Esophagus muscularis mucosa (tissue), 4 donors: Measurements from ENCODE around the gene CDHR2. TPM values are rescaled to one million over a fixed set of nuclear protein-coding genes. Genes with fewer than 3 reads are reported as not detected.

Experiments
- DNase-seq: peaks from one replicate; pipeline ENCODE4 v3.0.0-alpha.2; 2017; ENCODE audit errors: extremely low spot score
- H3K27ac ChIP-seq, 4 donors: fragments of 200-600 bp; sonication (generic); replicated peaks in 1 of 4; 1 replicate in 3 of 4; 2 replicates in 1 of 4; pipeline ENCODE4 v1.5.1; 2016 to 2019; ENCODE audit warnings: mild to moderate bottlenecking in 1 of 4
- H3K27me3 ChIP-seq, 4 donors: fragments of 200-600 bp; sonication (generic); one replicate each; pipeline versions ENCODE4 v1.5.1 to v1.6.0; 2016 to 2019
- H3K36me3 ChIP-seq, 4 donors: fragments of 200-600 bp; sonication (generic); one replicate each; pipeline ENCODE4 v1.5.1; 2016 to 2019
- H3K4me1 ChIP-seq, 4 donors: fragments of 200-600 bp; sonication (generic); one replicate each; pipeline ENCODE4 v1.5.1; 2016 to 2019
- H3K4me3 ChIP-seq, 4 donors: fragments of 200-600 bp; sonication (generic); 1 replicate in 2 of 4; 2 replicates in 2 of 4; pipeline ENCODE4 v1.5.1; 2016 to 2019; ENCODE audit warnings: mild to moderate bottlenecking in 4 of 4, moderate library complexity in 1 of 4
- H3K9me3 ChIP-seq, 4 donors: fragments of 200-600 bp; sonication (generic); 1 replicate in 3 of 4; 2 replicates in 1 of 4; pipeline ENCODE4 v1.5.1; 2016 to 2019
- EP300 ChIP-seq: sonication (generic); formaldehyde crosslinking; IDR thresholded peaks from one replicate; pipeline ENCODE4 v1.6.1; 2017; ENCODE audit warnings: antibody characterized with exemption
- POLR2A ChIP-seq: fragments of 450-650 bp; IDR thresholded peaks from one replicate; pipeline ENCODE4 v1.6.1; 2017; ENCODE audit warnings: antibody characterized with exemption, moderate library complexity, mild to moderate bottlenecking, low read depth
- POLR2AphosphoS5 ChIP-seq, 2 donors: sonication (generic); formaldehyde crosslinking; IDR thresholded peaks; one replicate each; pipeline ENCODE4 v1.6.1; 2017; ENCODE audit warnings: antibody characterized with exemption in 2 of 2
- WGBS: methylation state at CpG from one replicate; pipeline ENCODE4 v1.1.5; 2018; 5-methylcytosine and 5-hydroxymethylcytosine counted together
- intact Hi-C: fragments of 100-400 bp; cut with DNase I; formaldehyde crosslinking; loops from one replicate; pipeline ENCODE4 v1.15.1; 2023
- total RNA-seq, 4 donors: library from RNA; depleted of rRNA; stranded (reverse); fragments of >200 nt; gene quantifications; one replicate each; pipeline versions ENCODE4 v1.1.0 to v1.2.1, GENCODE V29; 2016
- TF ChIP-seq, protein P1 (sequence below), 3 experiments: fragments of 200-600 bp in 2 of 3; fragments of 450-650 bp in 1 of 3; sonication (generic) in 2 of 3; IDR thresholded peaks; one replicate each; pipeline ENCODE4 v1.5.1; 2017 to 2019; ENCODE audit warnings: antibody characterized with exemption in 3 of 3, mild to moderate bottlenecking in 2 of 3, moderate library complexity in 1 of 3

Gene CDHR2
- total RNA-seq, 4 donors from 2014 or later: 0.92 TPM; not detected in 3

DNA sequence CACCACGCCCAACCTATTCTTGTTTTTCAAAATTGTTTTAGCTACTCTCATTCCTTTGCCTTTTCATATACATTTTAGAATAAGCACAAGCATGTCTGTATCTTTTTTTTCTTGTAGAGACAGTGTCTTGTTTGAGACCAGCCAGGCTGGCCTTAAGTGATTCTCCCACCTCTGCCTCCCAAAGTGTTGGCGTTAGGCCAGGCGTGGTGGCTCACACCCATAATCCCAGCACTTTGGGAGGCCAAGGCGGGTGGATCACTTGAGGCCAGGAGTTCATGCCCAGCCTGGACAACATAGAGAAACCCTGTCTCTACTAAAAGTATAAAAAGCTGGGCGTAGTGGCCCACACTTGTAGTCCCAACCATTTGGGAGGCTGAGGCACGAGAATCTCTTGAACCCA lies 25.0 kb upstream of the CDHR2 start:
- Histone ChIP-seq H3K4me3 (no peak overlapping the region), H3K36me3 (peaks cover 8 to 25% (median 23%) of the 10 kb centered on the region in 4 donors), H3K9me3 (no peaks in the 10 kb centered on the region), H3K4me1 (peaks cover 0 to 7% (median 3%) of the 10 kb centered on the region in 4 donors), H3K27ac (no peak overlapping the region), H3K27me3 (no peaks in the 10 kb centered on the region)
- TF ChIP-seq EP300: no peak
- DNase-seq: no peak
- intact Hi-C loops: no loop called here
- WGBS: 96% methylated on average over 6 of the region's 6 CpGs

DNA sequence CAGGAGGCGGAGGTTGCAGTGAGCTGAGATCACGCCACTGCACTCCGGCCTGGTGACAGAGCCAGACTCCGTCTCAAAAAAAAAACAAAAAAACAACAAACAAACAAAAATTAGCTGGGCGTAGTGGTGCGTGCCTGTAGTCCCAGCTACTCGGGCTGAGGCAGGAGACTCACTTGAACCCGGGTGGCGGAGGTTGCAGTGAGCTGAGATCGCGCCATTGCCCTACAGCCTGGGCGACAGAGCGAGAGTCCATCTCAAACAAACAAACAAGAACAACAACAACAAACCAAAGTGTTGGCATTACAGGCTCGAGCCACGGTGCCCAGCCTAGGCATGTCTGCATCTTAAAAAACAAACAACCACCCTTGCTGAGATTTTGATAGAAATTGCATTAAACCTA lies 24.2 kb upstream of the CDHR2 start:
- TF ChIP-seq EP300 (no peak), POLR2A (no peak), POLR2AphosphoS5 (IDR thresholded peaks at IDR 0.05) (no peak)
- TF ChIP-seq, protein P1, sequence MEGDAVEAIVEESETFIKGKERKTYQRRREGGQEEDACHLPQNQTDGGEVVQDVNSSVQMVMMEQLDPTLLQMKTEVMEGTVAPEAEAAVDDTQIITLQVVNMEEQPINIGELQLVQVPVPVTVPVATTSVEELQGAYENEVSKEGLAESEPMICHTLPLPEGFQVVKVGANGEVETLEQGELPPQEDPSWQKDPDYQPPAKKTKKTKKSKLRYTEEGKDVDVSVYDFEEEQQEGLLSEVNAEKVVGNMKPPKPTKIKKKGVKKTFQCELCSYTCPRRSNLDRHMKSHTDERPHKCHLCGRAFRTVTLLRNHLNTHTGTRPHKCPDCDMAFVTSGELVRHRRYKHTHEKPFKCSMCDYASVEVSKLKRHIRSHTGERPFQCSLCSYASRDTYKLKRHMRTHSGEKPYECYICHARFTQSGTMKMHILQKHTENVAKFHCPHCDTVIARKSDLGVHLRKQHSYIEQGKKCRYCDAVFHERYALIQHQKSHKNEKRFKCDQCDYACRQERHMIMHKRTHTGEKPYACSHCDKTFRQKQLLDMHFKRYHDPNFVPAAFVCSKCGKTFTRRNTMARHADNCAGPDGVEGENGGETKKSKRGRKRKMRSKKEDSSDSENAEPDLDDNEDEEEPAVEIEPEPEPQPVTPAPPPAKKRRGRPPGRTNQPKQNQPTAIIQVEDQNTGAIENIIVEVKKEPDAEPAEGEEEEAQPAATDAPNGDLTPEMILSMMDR (IDR thresholded peaks at IDR 0.05): no peak
- 91% methylated on average over 15 of the region's 15 CpGs for WGBS
- intact Hi-C loops: no loop called here

DNA sequence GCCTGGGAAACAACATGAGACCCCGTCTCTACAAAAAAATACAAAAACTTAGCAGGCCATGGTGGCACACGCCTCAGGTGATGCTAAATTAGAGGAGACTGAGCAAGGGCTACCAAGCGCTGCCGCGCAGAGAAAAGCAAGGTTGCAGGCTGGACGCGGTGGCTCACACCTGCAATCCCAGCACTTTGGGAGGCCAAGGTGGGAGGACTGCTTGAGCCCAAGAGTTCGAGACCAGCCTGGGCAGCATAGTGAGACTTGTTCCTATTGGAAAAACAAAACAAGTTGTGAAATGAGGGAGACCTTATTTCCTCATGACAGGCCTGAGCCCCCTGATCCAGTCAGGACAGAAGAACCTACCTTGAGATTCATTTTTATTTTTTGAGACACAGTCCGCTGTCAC lies 23.5 kb upstream of the CDHR2 start:
- H3K27me3 ChIP-seq: no peaks in the 10 kb centered on the region
- H3K4me1 ChIP-seq: peaks cover 4 to 17% (median 8%) of the 10 kb centered on the region in 4 donors
- no peak overlapping the region for H3K4me3 ChIP-seq
- TF ChIP-seq POLR2AphosphoS5 (IDR thresholded peaks at IDR 0.05) (no peak), EP300 (no peak), POLR2A (no peak)
- TF ChIP-seq, protein P1 (IDR thresholded peaks at IDR 0.05): no peak
- intact Hi-C loops: no loop called here
- 96% methylated on average over 9 of the region's 9 CpGs for WGBS
- DNase-seq: no peak
- no peak overlapping the region for H3K27ac ChIP-seq
- H3K9me3 ChIP-seq: no peaks in the 10 kb centered on the region
- peaks cover 18 to 40% (median 38%) of the 10 kb centered on the region in 4 donors for H3K36me3 ChIP-seq

More for the DNA sequence above, 24.2 kb upstream of the CDHR2 start:
- H3K27ac ChIP-seq: no peak overlapping the region
- H3K27me3 ChIP-seq: no peaks in the 10 kb centered on the region
- peaks cover 0 to 11% (median 3%) of the 10 kb centered on the region in 4 donors for H3K4me1 ChIP-seq
- H3K4me3 ChIP-seq: no peak overlapping the region
- DNase-seq: no peak
- no peaks in the 10 kb centered on the region for H3K9me3 ChIP-seq
- H3K36me3 ChIP-seq: peaks cover 17 to 33% (median 31%) of the 10 kb centered on the region in 4 donors

DNA sequence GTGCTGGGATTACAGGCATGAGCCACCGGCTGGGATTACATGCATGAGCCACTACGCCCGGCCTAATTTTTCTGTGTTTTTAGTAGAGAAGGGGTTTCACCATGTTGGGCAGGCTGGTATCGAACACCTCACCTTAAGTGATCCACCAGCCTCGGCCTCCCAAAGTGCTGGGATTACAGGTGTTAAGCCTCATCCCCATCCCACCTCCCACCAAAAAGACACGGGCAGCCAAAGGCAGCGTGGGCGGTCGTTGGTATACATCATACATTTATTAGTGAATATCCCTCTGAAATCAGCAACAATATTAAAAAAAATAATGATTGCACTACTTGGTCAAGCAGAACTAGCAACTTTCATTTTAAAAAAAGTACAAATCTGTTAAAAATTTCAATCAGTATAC lies 22.7 kb upstream of the CDHR2 start:
- WGBS: 86% methylated on average over 9 of the region's 9 CpGs
- no peak for DNase-seq
- H3K27ac ChIP-seq: no peak overlapping the region
- intact Hi-C loops: no loop called here
- TF ChIP-seq EP300 (no peak), POLR2AphosphoS5 (IDR thresholded peaks at IDR 0.05) (no peak), POLR2A (no peak)
- TF ChIP-seq, protein P1 (IDR thresholded peaks at IDR 0.05): no peak
- no peaks in the 10 kb centered on the region for H3K9me3 ChIP-seq
- H3K27me3 ChIP-seq: no peaks in the 10 kb centered on the region
- no peak overlapping the region for H3K4me3 ChIP-seq
- peaks cover 12 to 25% (median 16%) of the 10 kb centered on the region in 4 donors for H3K4me1 ChIP-seq
- peaks cover 26 to 48% (median 46%) of the 10 kb centered on the region in 4 donors for H3K36me3 ChIP-seq

DNA sequence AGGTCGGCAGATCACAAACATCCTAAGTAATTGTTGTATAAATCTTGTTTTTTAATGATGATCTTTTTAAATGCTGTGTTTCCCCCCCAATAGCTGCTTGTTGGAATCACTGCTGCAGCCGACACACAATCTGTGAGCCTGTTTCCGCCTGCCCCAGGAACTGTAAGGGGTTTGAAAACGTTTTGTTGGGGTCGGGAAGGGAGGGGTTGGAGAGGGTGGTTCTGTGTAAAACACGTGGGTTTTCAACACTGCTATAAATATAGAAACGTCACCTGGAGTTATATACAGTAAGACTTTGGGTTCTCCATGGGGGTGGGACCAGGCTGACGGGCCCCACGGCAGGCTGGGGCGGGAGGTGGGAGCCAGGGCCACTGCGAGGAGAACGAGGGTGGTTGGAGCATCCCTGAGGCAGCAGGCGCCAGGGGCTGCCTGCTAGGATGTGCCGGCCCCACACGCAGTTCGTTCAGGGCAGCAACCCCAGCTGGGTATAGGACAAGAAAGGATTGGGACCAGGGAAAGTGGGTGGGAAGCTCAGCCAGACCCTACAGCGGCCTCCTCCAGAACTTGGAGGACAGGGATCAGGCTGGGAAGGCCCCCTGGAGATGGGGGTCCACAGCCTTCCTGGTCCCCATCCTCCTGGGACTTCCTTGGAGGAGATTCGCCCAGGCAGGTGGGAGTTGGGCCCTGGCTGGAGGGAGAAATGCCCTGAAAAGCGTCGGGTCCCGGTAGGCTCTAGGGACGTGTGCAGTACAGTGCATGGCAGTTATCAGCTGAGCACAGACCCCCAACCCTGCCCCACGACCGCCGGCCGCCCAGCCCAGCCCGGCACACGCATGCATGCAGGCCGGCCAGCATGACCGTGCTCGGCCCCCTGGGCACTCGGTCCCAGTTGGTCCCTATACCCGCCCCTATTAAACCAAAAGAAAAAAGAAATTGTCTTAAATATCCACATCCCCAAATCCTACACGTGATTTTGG lies 21.6 kb upstream of the CDHR2 start:
- Histone ChIP-seq H3K27ac (no peak overlapping the region), H3K27me3 (no peaks in the 10 kb centered on the region), H3K9me3 (no peaks in the 10 kb centered on the region), H3K36me3 (peaks cover 26 to 57% (median 54%) of the 10 kb centered on the region in 4 donors), H3K4me3 (no peak overlapping the region), H3K4me1 (peaks cover 22 to 36% (median 27%) of the 10 kb centered on the region in 4 donors)
- WGBS: 72% methylated on average over 19 of the region's 34 CpGs
- no peak for DNase-seq
- intact Hi-C loops: no loop called here
- TF ChIP-seq POLR2A (no peak), EP300 (no peak), POLR2AphosphoS5 (IDR thresholded peaks at IDR 0.05) (no peak)
- TF ChIP-seq, protein P1 (IDR thresholded peaks at IDR 0.05): no peak
